HEK293T (cell line): ENCODE measurements around the gene LRRC51.

ENCODE experiments used
- CTCF ChIA-PET: fragments of 350-600 bp; formaldehyde crosslinking; extraction: SDS; loops from one replicate; lab custom pipeline; 2021; ENCODE audit warnings: antibody characterized with exemption, inconsistent platforms; lab: Yijun Ruan, JAX
- POLR2A ChIA-PET: fragments of 350-600 bp; formaldehyde crosslinking; extraction: SDS; loops from one replicate; lab custom pipeline; 2020; ENCODE audit warnings: antibody characterized with exemption, inconsistent platforms; lab: Yijun Ruan, JAX
- DNase-seq: peaks from one replicate; pipeline ENCODE4 v3.0.0; 2012; ENCODE audit warnings: mixed read lengths; ENCODE audit errors: extremely low spot score
- ARNT ChIP-seq: fragments of 450-650 bp; IDR thresholded peaks from 2 replicates; pipeline ENCODE4 v1.6.1; 2017; ENCODE audit warnings: mild to moderate bottlenecking
- BHLHE40 ChIP-seq: fragments of 450-650 bp; IDR thresholded peaks from 2 replicates; pipeline ENCODE4 v1.6.1; 2016; ENCODE audit warnings: mild to moderate bottlenecking, moderate library complexity, borderline replicate concordance
- CTBP1 ChIP-seq: fragments of 450-650 bp; IDR thresholded peaks from 2 replicates; pipeline ENCODE4 v1.6.1; 2016; ENCODE audit warnings: borderline replicate concordance
- ELF4 ChIP-seq: fragments of 450-650 bp; IDR thresholded peaks from 2 replicates; pipeline ENCODE4 v1.6.1; 2017; ENCODE audit warnings: antibody characterized with exemption
- FOXA1 ChIP-seq: fragments of 450-650 bp; IDR thresholded peaks from 2 replicates; pipeline ENCODE4 v1.6.1; 2016; ENCODE audit warnings: mild to moderate bottlenecking
- FOXK2 ChIP-seq: fragments of 450-650 bp; IDR thresholded peaks from 2 replicates; pipeline ENCODE4 v1.6.1; 2016; ENCODE audit warnings: mild to moderate bottlenecking
- FOXM1 ChIP-seq: fragments of 450-650 bp; IDR thresholded peaks from 2 replicates; pipeline ENCODE4 v1.6.1; 2017; ENCODE audit warnings: mild to moderate bottlenecking, borderline replicate concordance
- HDGF ChIP-seq: fragments of 450-650 bp; IDR thresholded peaks from 2 replicates; pipeline ENCODE4 v1.6.1; 2017; ENCODE audit warnings: antibody characterized with exemption, borderline replicate concordance
- L3MBTL2 ChIP-seq: fragments of 450-650 bp; conservative IDR thresholded peaks from 2 replicates; pipeline ENCODE4 v1.6.1; 2016; ENCODE audit warnings: mild to moderate bottlenecking
- LEF1 ChIP-seq: fragments of 450-650 bp; IDR thresholded peaks from 2 replicates; pipeline ENCODE4 v1.6.1; 2017; ENCODE audit warnings: mild to moderate bottlenecking, borderline replicate concordance
- NFRKB ChIP-seq: fragments of 450-650 bp; IDR thresholded peaks from 2 replicates; pipeline ENCODE4 v1.6.1; 2016; ENCODE audit warnings: mild to moderate bottlenecking, moderate library complexity
- SP1 ChIP-seq: fragments of 450-650 bp; IDR thresholded peaks from 2 replicates; pipeline ENCODE4 v1.6.1; 2017
- SUZ12 ChIP-seq: fragments of 450-650 bp; IDR thresholded peaks from 2 replicates; pipeline ENCODE4 v1.6.1; 2016; ENCODE audit warnings: mild to moderate bottlenecking
- TARDBP ChIP-seq: fragments of 450-650 bp; IDR thresholded peaks from 2 replicates; pipeline ENCODE4 v1.6.1; 2016
- ZNF384 ChIP-seq: fragments of 450-650 bp; IDR thresholded peaks from 2 replicates; pipeline ENCODE4 v1.6.1; 2016
- TF ChIP-seq, protein P1 (sequence below): fragments of 450-650 bp; IDR thresholded peaks from 2 replicates; pipeline ENCODE4 v1.6.1; 2016

LRRC51 gene, protein sequence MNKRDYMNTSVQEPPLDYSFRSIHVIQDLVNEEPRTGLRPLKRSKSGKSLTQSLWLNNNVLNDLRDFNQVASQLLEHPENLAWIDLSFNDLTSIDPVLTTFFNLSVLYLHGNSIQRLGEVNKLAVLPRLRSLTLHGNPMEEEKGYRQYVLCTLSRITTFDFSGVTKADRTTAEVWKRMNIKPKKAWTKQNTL

DNA sequence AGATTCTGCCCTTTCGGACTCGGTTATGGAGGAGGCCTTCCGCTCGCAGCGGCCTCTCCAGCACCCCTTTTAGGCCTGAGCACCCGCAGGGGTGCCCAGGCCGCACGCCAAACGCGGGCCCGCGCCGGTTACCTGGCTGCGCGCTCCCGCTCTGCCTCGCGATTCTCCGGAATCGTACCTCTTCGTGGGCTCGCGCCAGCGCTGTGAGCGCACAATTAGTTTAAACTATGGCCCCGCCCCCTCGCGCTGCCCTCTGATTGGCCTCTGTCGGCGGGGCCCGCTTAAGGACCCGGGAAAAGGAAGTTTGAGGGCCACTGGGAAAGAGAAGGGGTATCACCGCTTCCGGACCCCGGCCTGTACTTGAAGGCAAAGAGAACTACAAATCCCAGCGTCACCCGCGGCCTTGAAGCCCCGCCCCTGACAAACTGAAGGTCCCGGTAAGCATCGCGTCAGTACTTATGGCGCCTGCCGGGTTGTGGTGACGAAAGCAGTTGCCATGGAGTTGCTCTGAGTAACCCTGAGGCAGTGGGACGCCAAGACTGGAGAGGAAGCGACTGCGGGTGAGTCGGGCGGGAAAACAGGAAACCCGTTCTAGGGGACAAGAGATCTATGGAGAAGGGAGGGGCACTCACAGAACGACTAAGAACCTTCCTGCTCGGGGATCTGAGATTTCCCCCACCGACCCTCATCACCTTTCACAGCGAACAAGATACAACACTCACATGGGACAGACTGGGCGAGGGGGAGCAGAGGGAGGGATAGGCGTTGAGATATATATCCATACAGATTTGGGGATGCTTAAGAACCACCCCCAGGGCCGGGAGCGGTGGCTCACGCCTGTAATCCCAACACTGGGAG lies at the start of gene LRRC51, which contains the start of gene NUMA1:
Gene LRRC51, plus strand, starts transcription at position 525 of the 858 bp plus-strand sequence. CDS start 8,234 bp downstream, outside the sequence.
Gene NUMA1, minus strand, starts transcription at position 217 of the 858 bp plus-strand sequence. CDS start 44,599 bp downstream, outside the sequence.
- DNase-seq = peak; percentile 93
- ChIA-PET POLR2A (no interaction called here), CTCF (no interaction called here)
- TF ChIP-seq, protein P1, sequence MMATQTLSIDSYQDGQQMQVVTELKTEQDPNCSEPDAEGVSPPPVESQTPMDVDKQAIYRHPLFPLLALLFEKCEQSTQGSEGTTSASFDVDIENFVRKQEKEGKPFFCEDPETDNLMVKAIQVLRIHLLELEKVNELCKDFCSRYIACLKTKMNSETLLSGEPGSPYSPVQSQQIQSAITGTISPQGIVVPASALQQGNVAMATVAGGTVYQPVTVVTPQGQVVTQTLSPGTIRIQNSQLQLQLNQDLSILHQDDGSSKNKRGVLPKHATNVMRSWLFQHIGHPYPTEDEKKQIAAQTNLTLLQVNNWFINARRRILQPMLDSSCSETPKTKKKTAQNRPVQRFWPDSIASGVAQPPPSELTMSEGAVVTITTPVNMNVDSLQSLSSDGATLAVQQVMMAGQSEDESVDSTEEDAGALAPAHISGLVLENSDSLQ = peak; percentile 66; the same call in 1 of the 2 replicates
- TF ChIP-seq ELF4 (peak; percentile 36; the same call in 1 of the 2 replicates), SUZ12 (no peak), FOXK2 (no peak), ZNF384 (no peak), NFRKB (no peak), TARDBP (no peak), BHLHE40 (no peak), L3MBTL2 (peak; percentile 74), LEF1 (no peak), HDGF (no peak), FOXA1 (no peak), CTBP1 (no peak), SP1 (no peak)

DNA sequence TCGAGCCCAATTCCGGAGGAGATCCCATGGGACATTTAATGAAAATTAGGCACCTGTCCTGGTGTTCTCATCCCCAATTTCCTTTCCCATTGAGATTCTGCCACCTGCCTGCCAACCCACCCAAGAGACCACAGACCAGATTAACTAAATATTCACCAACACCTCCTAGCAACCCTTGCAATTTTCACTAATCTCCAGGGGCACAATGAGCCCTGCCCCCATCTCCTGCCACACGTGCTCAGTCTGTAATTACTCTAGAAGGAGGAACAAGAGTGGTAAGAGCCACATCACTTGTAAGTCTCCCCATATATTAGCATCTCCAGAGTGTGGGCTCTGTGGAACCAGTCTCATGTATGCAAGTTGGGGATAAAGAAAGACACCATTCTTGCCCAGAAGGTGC lies 44.0 kb upstream of the LRRC51 start:
- TF ChIP-seq FOXM1 = no peak
- no peak for TF ChIP-seq CTBP1
- TF ChIP-seq, protein P1 = no peak
- TF ChIP-seq ZNF384 = no peak
- TF ChIP-seq FOXA1 = no peak
- TF ChIP-seq L3MBTL2 = no peak
- DNase-seq = no peak
- CTCF ChIA-PET = interaction anchor here (0.7 kb wide), 1 partner anchor 18 kb away, joined by 3 read pairs; no protein-coding TSS in a partner anchor
- POLR2A ChIA-PET = no interaction called here

DNA sequence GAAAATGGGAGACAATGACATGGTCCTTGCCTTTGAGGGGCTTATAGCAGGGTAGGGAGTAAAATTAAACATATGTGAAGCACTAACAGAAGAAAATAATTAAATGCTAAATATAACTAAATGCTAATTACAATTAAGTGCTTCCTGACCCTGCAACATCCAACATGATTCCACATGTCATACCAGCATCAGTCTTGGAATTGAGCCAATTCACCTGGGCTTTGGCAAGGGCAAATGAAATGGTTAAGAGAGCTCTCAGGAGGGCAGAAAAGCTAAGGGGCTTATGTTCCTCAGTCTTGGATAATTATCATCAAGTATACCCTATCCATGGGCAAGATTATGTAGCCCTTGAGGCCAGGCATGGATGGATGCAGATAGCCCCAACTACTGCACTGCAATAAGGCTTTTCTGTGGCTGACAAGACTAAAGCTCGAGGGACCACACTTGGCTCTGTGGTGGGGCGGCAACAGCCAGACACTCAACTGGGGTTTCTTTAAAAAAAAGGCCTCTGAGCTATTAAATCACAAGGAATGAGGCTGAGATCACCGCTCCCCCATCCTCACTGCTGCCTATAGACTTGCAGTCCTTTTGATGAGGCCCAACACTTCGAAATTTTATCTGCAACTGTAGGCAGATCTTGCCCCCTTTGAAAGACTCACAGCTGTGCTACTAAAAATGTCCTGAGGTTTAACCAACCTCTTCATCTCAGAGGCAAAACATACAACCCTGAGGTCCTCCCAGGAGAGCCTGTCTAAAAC lies 42.9 kb upstream of the LRRC51 start:
- TF ChIP-seq BHLHE40 (no peak), FOXA1 (no peak), FOXK2 (no peak), FOXM1 (no peak)
- DNase-seq = no peak
- CTCF ChIA-PET = interaction anchor here (2.5 kb wide), 1 partner anchor 13 kb away, joined by 14 read pairs; no protein-coding TSS in a partner anchor
- POLR2A ChIA-PET = no interaction called here

DNA sequence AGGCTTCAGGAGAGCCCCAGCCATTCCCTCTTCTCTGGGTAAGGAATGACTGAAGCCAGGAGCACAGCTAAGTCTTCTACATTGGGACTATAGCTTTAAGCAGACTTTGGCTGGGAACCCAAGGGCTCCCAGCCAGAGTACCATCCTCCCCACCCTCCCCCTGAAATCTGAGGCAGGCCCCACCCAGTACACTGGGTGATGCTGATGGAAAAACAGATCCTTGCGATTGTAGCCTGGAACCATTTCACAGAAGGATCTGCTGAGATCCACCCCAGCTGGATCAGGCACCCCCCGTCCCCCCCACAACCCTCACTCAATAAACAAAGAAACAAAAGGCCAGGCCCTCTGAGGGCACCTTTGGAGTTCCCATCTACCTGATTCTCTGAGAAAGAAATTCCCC lies 42.2 kb upstream of the LRRC51 start:
- no peak for TF ChIP-seq ARNT
- CTCF ChIA-PET = interaction anchor here (0.6 to 2.5 kb wide), 3 partner anchors 10 to 136 kb away, joined by 3 to 14 read pairs (median 3); no protein-coding TSS in a partner anchor
- POLR2A ChIA-PET = no interaction called here
- no peak for DNase-seq

DNA sequence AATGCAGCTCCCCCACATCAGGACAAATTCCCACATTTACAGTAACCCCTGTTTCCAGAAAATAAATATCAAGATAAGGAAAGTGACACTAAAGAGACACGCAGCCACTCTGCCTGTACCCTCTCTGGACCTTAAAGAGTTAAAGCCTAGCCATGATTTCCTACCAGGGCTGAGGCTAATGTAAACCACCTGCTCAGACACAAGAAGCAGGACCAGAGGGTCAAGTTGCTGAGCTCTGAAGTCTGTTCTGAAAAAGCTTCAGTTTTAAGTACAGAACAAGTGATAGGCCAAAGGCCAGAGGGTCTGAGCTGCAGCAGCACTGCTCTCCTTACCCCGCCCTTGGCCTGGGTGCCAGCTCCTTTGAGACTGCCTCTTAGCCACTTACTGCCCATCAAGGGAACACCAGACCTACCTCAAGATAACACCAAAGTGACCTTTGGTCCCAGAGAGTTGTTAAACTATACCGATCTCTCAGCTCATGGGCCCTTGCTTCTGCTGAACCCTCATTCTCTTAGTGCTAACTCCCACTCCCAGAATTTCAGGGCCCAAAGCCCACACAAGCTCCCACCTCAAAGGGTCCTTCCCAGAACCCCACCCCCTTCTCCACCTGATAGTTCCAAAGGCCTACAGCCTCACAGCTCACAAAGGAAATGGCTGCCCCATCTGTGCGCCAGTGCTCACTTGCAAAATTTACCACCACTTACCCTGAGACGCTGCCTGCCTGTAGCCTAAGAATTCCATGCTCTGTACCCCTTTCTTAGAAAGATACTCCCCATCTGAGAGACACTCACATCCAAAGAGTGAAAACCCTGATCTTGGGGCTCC lies 41.4 kb upstream of the LRRC51 start:
- TF ChIP-seq BHLHE40 = no peak
- TF ChIP-seq TARDBP = no peak
- TF ChIP-seq, protein P1 = no peak
- no peak for TF ChIP-seq ARNT
- no peak for TF ChIP-seq L3MBTL2
- no peak for TF ChIP-seq ELF4
- TF ChIP-seq SP1 = no peak
- TF ChIP-seq FOXA1 = no peak
- TF ChIP-seq CTBP1 = no peak
- POLR2A ChIA-PET = interaction anchor here (1.3 to 1.9 kb wide), 2 partner anchors 8 to 14 kb away, joined by 4 to 6 read pairs; no protein-coding TSS in a partner anchor
- no peak for DNase-seq
- CTCF ChIA-PET = interaction anchor here (0.6 to 2.5 kb wide), 4 partner anchors 10 to 135 kb away, joined by 3 to 14 read pairs (median 3); no protein-coding TSS in a partner anchor
